Osteocyte (in vitro differentiated cells): ENCODE data around the gene TBC1D3B. TPM values are rescaled to one million over a fixed set of nuclear protein-coding genes. Genes with fewer than 3 reads are reported as not detected.
"Not testable (repeated sequence)": the region's sequence is repeated elsewhere in the genome, so short reads cannot be mapped to it uniquely, and the experiment has no call there.

ENCODE experiments used
- DNase-seq: peaks from one replicate; pipeline ENCODE4 v3.0.0; 2021; ENCODE audit warnings: mixed read lengths; ENCODE audit not compliant: unreplicated experiment; ENCODE audit errors: extremely low spot score
- H3K27ac Mint-ChIP-seq: one replicate; pipeline ENCODE4 v1.8.0; 2021; ENCODE audit warnings: mild to moderate bottlenecking, mixed read lengths; ENCODE audit not compliant: unreplicated experiment
- H3K27me3 Mint-ChIP-seq: one replicate; pipeline ENCODE4 v1.8.0; 2021; ENCODE audit warnings: mixed read lengths; ENCODE audit not compliant: unreplicated experiment
- H3K36me3 Mint-ChIP-seq: one replicate; pipeline ENCODE4 v1.8.0; 2021; ENCODE audit warnings: mixed read lengths; ENCODE audit not compliant: unreplicated experiment
- H3K4me1 Mint-ChIP-seq: one replicate; pipeline ENCODE4 v1.8.0; 2021; ENCODE audit warnings: mixed read lengths; ENCODE audit not compliant: unreplicated experiment
- H3K4me3 Mint-ChIP-seq: one replicate; pipeline ENCODE4 v1.8.0; 2021; ENCODE audit warnings: mild to moderate bottlenecking, moderate library complexity, mixed read lengths; ENCODE audit not compliant: unreplicated experiment
- H3K9me3 Mint-ChIP-seq: one replicate; pipeline ENCODE4 v1.8.0; 2021; ENCODE audit warnings: mixed read lengths; ENCODE audit not compliant: unreplicated experiment
- total RNA-seq: library from RNA; stranded (reverse); gene quantifications from 2 replicates; pipeline ENCODE4 v1.2.1, GENCODE V29; 2021
- TF ChIP-seq, protein P1 (sequence below): fragments of 200-600 bp; sonication (generic); IDR thresholded peaks from 2 replicates; pipeline ENCODE4 v1.5.0; 2021; ENCODE audit warnings: antibody characterized with exemption, mild to moderate bottlenecking, moderate library complexity

Gene TBC1D3B
- total RNA-seq, 1 donor from 2014 or later: 12.6 TPM

DNA sequence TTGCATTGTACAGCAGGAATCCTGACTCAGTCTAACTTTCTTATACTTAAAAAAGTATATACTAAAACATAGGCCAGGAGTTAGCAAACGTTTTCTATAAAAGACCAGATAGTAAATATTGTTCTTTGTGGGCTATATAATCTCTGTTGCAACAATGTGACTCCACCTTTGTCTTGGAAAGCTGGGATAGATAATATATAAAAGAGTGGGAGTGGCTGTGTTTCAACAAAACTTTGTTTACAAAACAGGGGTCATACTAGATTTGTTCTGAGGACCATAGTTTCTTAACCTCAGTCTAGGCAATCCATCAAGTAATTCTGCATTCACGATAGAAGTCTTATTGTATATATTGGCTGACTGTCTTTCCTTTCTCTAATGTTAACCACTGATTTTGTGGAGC is 9.0 kb upstream of the TBC1D3B start:
- Mint-ChIP-seq H3K4me3 (no peak overlapping the region), H3K36me3 (no peaks in the 10 kb centered on the region), H3K9me3 (no peaks in the 10 kb centered on the region), H3K27me3 (peaks cover 62% of the 10 kb centered on the region), H3K4me1 (peaks cover 7% of the 10 kb centered on the region), H3K27ac (no peak overlapping the region)
- DNase-seq: no peak
- TF ChIP-seq, protein P1, sequence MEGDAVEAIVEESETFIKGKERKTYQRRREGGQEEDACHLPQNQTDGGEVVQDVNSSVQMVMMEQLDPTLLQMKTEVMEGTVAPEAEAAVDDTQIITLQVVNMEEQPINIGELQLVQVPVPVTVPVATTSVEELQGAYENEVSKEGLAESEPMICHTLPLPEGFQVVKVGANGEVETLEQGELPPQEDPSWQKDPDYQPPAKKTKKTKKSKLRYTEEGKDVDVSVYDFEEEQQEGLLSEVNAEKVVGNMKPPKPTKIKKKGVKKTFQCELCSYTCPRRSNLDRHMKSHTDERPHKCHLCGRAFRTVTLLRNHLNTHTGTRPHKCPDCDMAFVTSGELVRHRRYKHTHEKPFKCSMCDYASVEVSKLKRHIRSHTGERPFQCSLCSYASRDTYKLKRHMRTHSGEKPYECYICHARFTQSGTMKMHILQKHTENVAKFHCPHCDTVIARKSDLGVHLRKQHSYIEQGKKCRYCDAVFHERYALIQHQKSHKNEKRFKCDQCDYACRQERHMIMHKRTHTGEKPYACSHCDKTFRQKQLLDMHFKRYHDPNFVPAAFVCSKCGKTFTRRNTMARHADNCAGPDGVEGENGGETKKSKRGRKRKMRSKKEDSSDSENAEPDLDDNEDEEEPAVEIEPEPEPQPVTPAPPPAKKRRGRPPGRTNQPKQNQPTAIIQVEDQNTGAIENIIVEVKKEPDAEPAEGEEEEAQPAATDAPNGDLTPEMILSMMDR: no peak

DNA sequence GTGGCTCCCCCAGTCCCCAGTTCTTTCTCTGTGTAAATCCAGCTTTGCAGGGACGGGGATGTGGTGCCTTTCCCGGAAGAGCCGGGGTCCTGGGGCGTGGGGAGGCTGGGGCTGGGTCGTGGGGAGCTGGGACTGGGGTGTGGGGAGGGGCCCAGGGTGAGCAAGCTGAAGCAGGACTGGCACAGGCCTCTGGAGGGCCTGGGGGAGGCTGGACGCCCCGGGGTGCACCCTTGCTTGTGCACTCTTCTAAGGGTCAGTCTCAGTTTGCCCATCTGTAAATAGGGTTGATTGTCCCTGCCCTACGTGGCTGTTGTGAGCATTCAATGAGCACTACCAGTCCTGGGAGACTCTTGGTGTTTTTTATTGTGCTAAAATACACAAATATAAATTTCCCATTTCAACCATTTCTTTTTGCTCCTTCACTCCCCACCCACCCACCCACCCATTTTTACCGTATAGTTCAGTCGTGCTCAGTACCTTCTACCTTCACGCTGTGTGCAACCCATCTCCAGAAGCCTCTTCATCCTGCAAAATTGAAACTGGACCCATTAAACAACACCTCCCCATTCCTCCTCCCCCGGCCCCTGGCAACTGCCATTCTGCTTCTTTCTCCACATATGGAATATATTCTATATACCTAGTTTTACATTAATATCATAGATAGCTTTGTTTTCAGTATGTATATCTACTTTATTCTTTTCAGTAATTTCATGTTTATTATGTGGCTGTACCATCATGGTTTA is 7.8 kb upstream of the TBC1D3B start:
- DNase-seq: no peak
- H3K27me3 Mint-ChIP-seq: peaks cover 57% of the 10 kb centered on the region
- H3K27ac Mint-ChIP-seq: no peak overlapping the region
- H3K4me3 Mint-ChIP-seq: peak overlapping the region; percentile 66
- TF ChIP-seq, protein P1: no peak
- no peaks in the 10 kb centered on the region for H3K9me3 Mint-ChIP-seq
- no peaks in the 10 kb centered on the region for H3K36me3 Mint-ChIP-seq
- H3K4me1 Mint-ChIP-seq: peaks cover 7% of the 10 kb centered on the region

GRCh38 chr17:36183001-36183971 is 6.8 kb upstream of the TBC1D3B start:
- H3K9me3 Mint-ChIP-seq: no peaks in the 10 kb centered on the region
- TF ChIP-seq, protein P1: peak; percentile 23

GRCh38 chr17:36182176-36183000 is 6.0 kb upstream of the TBC1D3B start:
- DNase-seq: peak; percentile 92
- peaks cover 43% of the 10 kb centered on the region for H3K27me3 Mint-ChIP-seq
- H3K9me3 Mint-ChIP-seq: no peaks in the 10 kb centered on the region
- TF ChIP-seq, protein P1: no peak
- no peaks in the 10 kb centered on the region for H3K36me3 Mint-ChIP-seq
- H3K27ac Mint-ChIP-seq: no peak overlapping the region
- peaks cover 7% of the 10 kb centered on the region for H3K4me1 Mint-ChIP-seq
- H3K4me3 Mint-ChIP-seq: peak overlapping the region; percentile 58

More at GRCh38 chr17:36183001-36183971, 6.8 kb upstream of the TBC1D3B start:
- Mint-ChIP-seq H3K27me3 (peaks cover 51% of the 10 kb centered on the region), H3K27ac (no peak overlapping the region), H3K4me1 (peaks cover 7% of the 10 kb centered on the region), H3K4me3 (peak overlapping the region; percentile 66), H3K36me3 (no peaks in the 10 kb centered on the region)
- DNase-seq: peak; percentile 94

DNA sequence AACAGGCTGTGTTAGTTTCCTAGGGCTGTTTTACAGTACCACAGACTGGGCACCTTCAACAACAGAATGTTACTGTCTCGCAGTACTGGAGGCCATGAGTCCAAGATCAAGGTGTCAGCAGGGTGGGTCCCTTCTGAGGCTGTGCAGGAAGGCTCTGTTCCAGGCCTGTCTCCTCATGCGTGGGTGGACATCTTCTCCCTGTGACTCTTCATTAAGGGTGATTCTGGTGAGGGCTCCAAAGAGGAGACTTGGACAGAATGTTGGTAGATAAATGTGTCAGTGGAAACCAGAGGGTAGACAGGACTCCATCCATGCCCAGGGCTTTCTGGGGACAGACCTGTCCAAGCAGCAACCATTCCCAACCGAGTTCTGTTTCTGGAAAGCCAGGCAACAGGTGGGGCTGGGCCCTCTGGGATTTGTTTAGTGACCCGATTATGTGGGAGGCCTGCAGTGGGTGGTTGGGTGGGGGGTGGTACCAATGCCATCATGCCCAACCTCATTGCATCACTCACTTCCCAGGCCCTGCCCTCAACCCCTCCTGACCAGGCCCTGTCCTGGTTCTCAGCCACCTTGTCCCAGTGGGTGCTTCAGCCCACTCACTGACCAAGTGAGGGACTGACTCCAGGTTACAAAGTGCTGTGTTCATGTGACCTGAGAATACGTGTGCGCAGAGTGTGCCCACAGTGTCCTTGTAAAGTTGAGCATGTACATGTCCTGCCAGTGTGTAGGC is 5.2 kb upstream of the TBC1D3B start:
- not testable (repeated sequence) for H3K4me1 Mint-ChIP-seq, H3K27ac Mint-ChIP-seq, H3K36me3 Mint-ChIP-seq, H3K9me3 Mint-ChIP-seq
- Mint-ChIP-seq H3K4me3 (peak overlapping the region; percentile 58), H3K27me3 (peaks cover 38% of the 10 kb centered on the region)
- DNase-seq: peak; percentile 83

DNA sequence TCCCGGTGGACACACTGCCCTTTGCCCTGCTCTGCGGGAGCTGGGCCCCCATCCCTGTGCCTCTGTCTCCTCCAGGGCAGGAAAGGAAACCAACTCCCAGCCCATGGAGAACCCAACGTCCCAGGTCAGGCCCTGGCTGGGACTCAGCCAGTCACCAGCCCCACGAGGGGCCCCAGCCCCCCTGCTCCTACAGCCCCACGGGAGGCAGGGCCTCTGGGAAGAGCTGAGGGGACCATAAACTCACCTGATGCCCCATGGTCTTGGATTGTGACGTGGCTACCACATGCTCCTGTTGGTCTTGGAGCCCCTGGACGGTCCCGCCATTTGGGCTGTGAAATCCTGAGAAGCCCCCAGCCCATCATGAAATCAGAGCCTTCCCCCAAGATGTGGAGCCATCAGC is 7.6 kb downstream of the TBC1D3B start:
- H3K4me3 Mint-ChIP-seq, H3K27ac Mint-ChIP-seq, H3K27me3 Mint-ChIP-seq, H3K9me3 Mint-ChIP-seq, H3K4me1 Mint-ChIP-seq, DNase-seq, H3K36me3 Mint-ChIP-seq: not testable (repeated sequence)
